ENCODE results near the gene KCNQ5.
"Not testable (repeated sequence)": the region's sequence is repeated elsewhere in the genome, so short reads cannot be mapped to it uniquely, and the experiment has no call there.

Gene KCNQ5

GRCh38 chr6:72856801-72857200 lies 234.9 kb downstream of the KCNQ5 start:
- no peak for DNase-seq

GRCh38 chr6:72857791-72858585 lies 236.1 kb downstream of the KCNQ5 start:
- no peak for DNase-seq

- no peak for DNase-seq
Measured at GRCh38 chr6:72861059-72861458, 239.2 kb downstream of the KCNQ5 start.

GRCh38 chr6:72861935-72862432 lies 240.1 kb downstream of the KCNQ5 start:
- no peak for DNase-seq

- DNase-seq, result no peak
Measured at GRCh38 chr6:72863131-72863530, 241.3 kb downstream of the KCNQ5 start.

- no peak for DNase-seq
Measured at GRCh38 chr6:72864236-72864635, 242.4 kb downstream of the KCNQ5 start.

- DNase-seq, result no peak
Measured at GRCh38 chr6:72864799-72865198, 242.9 kb downstream of the KCNQ5 start.

GRCh38 chr6:72865467-72865866 lies 243.6 kb downstream of the KCNQ5 start:
- DNase-seq, result no peak

GRCh38 chr6:72869621-72870020 lies 247.8 kb downstream of the KCNQ5 start:
- no peak for DNase-seq

GRCh38 chr6:72873433-72873832 lies 251.6 kb downstream of the KCNQ5 start:
- DNase-seq, result no peak

- DNase-seq, result no peak
Measured at GRCh38 chr6:72876256-72876655, 254.4 kb downstream of the KCNQ5 start.

- DNase-seq, result no peak
Measured at GRCh38 chr6:72886170-72886569, 264.3 kb downstream of the KCNQ5 start.

GRCh38 chr6:72890233-72890632 lies 268.4 kb downstream of the KCNQ5 start:
- no peak for DNase-seq

GRCh38 chr6:72890671-72891070 lies 268.8 kb downstream of the KCNQ5 start:
- DNase-seq, result no peak

- no peak for DNase-seq
Measured at GRCh38 chr6:72892901-72893300, 271.0 kb downstream of the KCNQ5 start.

GRCh38 chr6:72894091-72894490 lies 272.2 kb downstream of the KCNQ5 start:
- DNase-seq, result no peak

- not testable (repeated sequence) for DNase-seq
Measured at GRCh38 chr6:72898313-72898712, 276.4 kb downstream of the KCNQ5 start.

GRCh38 chr6:72905705-72906478 lies 284.0 kb downstream of the KCNQ5 start:
- no peak for DNase-seq

- no peak for DNase-seq
Measured at GRCh38 chr6:72911463-72912155, 289.7 kb downstream of the KCNQ5 start.

- DNase-seq, result no peak
Measured at GRCh38 chr6:72913797-72914196, 291.9 kb downstream of the KCNQ5 start.

GRCh38 chr6:72916298-72916697 lies 294.4 kb downstream of the KCNQ5 start:
- DNase-seq, result no peak

- no peak for DNase-seq
Measured at GRCh38 chr6:72916906-72917305, 295.0 kb downstream of the KCNQ5 start.

GRCh38 chr6:72922401-72922800 lies 300.5 kb downstream of the KCNQ5 start:
- DNase-seq, result no peak
